HG03039 (cell line): ENCODE results near the gene NRXN2.
A peak's percentile ranks its signal among the peaks of the same experiment; 100 is the strongest.

Experiments used
- ATAC-seq: cut with Tn5 transposase; IDR thresholded peaks from one replicate; pipeline ENCODE4 v1.9.1; 2021; ENCODE audit warnings: mild to moderate bottlenecking, moderate library complexity; ENCODE audit not compliant: unreplicated experiment

Gene NRXN2

DNA sequence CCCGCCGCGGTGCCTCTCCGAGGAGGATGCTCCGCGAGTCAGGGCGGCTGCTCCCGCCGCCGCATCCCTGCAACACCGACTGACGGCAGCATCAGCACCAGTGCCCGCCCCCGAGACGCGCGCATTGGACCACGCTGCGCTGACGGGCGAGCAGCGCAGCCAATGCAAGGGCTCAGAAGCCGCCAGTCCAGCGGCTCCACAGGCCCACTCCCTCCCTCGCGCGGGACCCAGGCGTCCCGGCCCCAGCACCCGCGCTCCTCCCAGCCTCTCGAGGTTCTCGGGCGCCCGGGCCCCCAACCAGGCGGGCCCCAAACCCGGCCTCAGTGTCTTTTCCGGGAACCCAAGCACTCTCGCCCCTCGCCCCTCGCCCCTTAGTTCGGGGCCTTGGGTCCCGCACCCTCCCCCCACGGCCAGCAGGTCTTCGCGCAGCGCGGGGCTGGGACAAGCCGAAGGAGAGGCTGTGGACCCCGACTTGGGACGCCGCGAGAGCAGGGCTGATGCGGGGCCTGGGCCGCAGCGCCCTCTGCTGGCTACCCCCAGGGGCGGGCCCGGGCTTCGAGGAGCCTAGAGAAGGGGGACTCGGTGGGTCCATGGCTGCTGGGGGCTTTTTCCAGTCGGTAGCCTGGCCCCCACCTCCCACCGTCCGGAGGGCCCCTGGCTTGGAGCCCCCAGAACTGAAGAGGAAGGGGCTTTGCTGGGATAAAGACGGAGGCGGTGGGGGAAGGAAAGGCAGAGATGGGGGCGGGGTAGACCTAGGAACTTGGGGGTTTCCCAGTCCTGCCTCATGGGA, at the start of gene NRXN2:
TSS of gene NRXN2 (minus strand) at position 81 of the 790 bp plus-strand sequence. CDS start 9,498 bp downstream, outside the sequence.
- peak; percentile 54 for ATAC-seq

DNA sequence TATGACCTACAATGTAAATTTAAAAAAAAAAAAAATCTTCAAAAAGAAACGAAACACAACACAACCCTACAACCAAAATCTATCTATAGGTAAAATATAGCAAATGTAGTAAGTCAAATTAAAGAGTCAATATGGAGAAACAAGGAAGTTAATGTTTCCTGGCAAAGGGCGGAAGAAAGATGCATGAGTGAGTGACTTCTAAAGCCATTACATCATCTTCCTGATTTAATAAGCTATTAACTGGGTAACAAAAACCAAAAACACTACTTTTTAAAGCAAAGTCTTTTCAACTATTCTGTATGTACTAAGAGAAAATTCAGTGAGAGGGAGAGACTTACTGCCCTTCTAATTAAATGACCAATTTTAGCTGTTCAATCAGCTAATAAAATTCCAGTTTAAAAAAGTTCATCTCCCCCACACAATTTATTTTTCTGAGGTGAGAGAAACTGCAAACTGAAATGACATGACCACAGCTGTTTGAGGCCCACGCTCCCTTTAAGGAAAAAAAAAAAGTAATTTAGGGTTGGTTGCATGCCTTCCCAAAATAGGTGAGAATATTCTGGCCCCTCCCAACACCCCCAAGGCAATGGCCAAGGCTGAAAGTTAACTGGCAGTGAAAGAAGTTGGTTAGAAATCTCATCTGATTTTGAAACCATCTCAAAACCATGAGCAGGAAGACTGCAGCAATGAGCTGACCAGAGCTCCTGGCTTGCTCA, 49.5 kb upstream of the NRXN2 start:
- ATAC-seq, result no peak

- ATAC-seq, result no peak
These were observed 48.9 kb upstream of the NRXN2 start for GRCh38 chr11:64771861-64772260.

DNA sequence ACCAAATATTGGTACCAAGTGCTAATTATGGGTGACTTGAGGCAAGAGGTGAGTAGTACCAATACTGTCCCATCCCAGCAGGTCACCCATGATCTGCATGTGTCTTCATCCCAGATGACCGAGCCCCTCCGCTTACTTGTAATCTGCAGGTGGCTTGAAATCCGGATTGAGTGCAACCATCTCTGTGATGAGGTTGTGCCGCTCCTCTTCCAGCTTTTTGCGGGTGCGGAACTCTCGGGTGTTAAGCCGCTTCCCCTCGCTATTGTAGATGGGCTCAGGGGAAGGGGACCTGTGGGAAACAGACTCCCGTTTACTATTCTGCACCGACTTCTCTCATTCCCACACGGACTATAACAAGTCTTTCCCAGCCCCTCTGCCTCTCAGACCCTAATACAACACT, 47.1 kb upstream of the NRXN2 start:
- ATAC-seq, result no peak

DNA sequence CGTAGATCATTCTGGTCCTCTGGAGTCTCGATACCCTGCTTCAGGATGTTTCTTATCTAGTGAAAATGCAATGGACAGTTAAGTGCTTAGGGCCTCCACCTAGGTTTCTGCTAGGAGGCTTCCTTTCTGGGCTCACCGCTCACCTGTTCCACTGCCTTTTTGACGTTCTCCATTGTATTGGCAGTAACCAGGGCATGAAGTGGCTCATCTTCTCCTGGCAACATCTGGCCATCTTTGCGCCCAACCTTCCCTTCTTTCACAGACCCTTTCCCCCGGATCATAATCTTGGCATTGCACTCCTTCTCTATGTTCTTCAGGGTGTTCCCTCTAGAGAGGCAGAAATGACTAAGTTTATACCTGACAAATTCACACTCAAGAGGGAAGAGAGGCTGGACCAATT, 46.3 kb upstream of the NRXN2 start:
- ATAC-seq, result no peak

DNA sequence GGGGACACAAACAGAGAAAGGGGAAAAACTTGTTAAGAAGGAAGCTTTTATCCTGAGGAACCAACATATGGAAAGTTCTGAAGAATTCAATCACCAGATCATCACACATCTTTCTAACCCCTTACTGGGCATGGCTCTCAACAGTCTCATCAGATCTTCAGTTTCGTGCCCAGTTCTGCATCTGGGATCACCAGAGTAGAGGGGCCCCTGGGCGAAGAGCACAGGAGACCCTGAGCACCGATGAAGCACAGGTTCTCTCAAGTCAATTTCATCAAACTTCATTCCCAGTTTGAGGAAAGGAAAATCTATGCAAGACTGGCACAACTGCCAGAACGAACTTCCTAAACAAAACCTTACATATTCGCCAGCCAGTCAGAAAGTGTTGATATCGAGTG, 45.3 kb upstream of the NRXN2 start:
- no peak for ATAC-seq

GRCh38 chr11:64767344-64768299, 44.6 kb upstream of the NRXN2 start:
- ATAC-seq, result no peak

DNA sequence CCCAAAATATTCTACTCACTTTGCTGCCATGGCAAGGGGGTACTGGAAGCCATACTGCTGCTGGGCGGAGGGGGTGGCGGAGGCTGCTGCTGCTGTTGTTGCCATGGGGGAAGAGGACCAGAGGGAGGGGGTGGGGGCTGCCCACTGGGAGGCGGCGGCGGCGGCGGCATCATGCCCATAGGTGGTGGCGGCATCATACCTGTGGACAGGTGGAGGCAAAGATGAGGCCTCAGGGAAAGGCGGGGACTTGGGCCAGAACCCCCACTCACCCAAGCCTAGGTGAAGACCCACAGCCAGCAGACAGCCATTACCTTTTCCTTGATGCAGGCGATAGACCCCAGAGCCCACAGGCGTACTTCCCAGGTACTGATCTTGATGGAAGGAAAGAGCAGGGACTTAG, 43.9 kb upstream of the NRXN2 start:
- ATAC-seq, result no peak

DNA sequence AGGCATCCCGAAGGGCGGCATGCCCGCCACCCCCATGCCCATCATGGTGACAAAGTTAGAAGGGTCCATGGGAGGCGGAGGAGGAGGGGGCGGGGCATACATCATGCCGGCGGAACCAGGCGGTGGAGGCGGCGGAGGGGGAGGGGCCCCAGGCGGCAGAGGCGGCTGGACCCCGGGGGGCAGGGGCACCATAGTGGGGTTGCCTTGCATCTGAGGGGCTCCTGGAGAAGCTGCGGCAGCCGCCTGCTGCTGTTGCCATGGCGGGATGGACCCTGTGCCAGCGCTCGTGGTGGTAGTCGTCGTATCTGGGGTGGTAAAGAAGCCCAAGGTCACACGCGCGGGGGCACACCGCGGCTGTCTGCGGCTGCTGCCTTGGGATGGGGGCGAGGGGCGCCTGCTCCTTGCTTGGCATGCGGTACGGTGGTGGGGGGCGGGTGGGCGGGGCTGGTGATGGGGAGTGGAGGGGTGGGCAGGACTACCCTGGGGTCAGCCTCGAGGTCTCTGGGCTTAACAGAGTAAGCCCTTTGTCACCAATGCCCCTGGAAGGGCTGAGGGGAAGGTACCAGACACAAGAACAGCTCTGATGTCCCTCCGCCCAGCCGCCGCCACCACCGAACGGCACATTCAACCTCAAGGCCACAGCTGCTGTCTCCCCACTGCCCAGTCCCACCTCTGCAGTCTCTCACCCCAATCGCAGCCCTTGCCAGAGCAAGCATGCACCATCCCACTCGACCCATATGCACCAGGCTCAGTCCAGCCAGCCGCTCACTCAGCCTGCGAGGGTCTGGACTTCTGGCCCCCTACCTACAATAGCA, 43.1 kb upstream of the NRXN2 start:
- ATAC-seq, result no peak

DNA sequence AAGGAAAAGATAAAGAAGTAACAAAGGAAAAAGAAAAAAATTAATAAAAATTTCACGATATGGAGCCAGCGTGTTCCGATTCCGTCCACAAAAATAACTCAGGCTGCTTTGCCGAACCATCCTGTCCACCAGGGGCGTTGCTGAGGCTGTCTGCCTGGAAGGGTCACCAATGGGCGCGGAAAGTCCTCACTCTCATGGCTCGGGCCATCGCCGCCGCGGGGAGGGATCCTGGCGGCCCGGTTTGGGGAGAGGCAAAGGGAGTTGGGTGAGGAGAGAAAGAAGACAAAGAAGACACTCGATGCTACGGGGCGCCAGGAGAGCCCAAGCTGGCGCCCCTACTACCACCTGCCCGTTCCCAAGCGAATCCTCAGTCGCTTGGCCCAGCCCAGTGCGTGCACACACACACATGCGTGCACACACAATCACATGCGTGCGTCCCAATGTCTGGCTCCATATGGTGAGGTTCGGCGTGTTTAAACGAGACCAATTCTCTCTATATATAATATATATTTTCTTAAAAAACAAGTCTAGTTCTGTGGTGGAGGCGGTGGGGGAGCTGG, 42.4 kb upstream of the NRXN2 start:
- ATAC-seq, result no peak

DNA sequence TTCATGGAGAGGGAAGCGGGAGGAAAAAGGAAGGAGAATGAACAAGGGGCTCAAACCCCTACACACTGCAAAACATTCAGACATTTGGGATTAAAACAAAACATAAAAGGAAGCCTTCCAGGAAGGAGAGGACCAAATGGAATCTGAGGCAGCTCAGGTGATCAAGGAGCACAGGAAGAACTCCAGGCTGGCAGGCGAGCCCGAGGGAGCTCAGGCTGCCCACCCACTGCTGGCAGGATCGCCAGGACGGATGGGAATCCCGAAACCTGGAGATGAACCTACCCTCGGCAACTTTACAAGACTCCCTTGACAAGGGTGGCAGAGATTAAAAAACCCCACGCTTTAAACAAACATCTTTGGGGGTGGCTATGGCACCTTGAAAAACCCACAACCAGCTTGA, 41.8 kb upstream of the NRXN2 start:
- no peak for ATAC-seq

DNA sequence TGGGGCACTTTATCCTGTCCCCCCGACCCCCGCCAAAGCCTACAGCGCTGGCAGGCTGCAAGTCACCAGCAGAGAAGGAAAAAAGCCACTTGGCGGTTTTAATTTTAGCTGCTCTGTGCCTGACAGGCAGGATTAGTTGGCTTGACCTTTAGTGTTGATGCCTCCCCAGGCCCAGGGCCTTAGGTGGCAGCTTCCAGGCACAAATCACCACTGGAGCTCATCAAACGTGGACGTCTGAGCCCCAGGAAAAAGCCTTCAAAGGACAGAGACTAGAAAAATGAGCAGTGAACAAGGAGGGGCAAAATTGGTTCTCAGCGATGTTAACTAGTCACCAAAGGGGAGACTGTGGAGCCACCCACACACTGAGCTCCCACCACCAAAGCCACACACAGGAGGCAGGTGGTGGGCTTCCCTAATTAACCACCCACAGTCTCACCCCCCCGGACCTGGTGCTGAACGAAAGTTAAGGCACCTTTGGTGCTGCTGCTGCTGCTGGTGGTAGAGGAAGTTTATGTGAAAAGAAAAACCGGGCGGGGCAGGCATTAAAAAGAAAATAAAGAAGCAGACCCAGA, 41.1 kb upstream of the NRXN2 start:
- no peak for ATAC-seq

DNA sequence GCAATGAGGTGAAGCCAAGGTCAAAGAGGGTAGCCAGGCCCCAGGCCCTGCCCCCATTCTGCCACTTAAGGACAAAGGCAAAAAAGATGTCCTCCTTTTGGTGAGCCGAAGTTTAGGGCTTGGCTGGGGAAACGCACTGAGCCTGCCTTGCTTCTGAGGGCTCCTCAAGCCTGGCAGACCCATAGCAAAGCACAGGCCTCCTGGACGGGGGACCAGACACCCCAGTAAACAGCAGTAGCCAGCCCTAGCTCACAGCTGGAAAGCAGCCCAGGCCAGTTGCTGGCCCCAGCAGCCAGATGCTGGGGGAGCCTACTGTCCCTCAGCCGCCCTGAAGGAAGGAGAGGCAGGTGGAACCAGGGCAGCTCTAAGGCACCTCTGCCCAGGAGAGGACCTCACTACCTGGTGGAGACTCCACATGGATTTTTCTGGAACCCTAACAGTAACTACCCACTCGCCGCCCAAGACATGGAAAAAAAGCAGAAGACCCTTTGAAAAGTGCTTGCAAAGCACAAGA, 40.6 kb upstream of the NRXN2 start:
- no peak for ATAC-seq

DNA sequence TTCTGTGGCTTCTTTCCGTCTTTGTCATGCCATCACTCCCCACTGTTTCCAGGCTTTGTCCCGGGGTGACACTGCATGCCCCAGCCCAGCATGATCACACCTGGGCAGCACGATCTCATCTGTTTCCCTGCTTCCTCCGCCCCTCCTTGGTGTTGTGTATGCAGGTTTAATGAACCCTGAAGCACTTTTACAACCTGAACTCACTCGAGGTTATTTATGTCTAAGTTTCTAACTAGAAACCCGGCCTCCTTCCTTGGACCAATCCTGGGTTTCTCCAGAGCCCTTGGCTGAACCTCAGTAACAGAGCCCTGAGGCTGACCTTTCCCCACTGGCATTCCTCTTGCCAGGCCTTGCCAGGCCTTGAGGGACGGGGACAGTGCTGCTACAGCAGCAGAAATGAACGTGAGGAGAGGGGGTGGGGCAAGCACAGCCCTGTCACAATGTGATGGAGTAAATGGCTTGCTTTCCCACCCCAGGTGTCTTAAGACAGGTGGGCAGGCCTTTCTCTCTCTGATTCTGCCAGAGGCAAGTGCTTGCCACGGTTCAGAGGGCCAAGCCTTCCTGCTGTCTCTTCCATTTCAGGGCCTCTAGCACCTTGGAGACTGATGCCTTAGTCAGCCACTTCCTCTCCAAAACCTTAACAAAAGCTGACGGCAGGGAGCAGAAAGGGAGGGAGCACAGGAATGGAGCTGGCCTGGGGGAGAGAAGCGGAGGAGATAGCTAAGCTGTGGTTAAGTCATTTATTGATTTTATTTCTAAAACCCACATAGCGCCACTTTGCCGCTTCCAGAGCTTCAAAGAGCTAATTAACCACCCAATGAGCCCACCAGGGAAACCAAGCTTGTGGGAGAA, 39.9 kb upstream of the NRXN2 start:
- ATAC-seq, result no peak

GRCh38 chr11:64762277-64762673, 39.3 kb upstream of the NRXN2 start:
- ATAC-seq, result no peak

DNA sequence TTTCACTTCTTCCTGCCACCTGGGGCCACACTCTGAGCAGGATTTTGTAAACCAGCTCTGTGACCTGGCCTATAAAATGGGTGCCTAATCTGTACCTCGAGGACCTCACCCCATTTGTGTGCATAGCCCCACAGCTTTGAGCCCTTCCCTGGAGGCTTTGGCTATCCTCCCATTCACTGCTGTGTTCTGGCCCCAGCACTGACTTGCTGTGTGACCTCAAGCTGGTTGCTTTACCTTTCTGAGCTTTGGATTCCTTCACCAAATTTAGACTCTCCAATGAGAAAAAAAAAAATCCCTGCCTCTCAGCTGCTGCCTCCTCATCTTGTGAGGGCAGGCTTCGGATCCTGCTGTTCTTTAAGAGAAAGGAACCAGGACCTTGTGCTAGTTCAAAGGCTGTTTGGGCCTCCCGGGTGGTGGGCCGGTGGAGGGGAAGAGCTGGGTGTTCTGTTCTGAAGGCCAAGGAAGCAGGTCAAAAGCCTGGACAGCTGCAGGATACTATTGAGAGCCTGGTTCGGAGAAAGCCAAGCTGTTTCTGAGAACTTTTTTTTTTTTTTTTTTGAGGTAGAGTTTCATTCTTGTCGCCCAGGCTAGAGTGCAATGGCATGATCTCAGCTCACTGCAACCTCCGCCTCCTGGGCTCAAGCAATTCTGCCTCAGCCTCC, 37.9 kb upstream of the NRXN2 start:
- ATAC-seq, result no peak

DNA sequence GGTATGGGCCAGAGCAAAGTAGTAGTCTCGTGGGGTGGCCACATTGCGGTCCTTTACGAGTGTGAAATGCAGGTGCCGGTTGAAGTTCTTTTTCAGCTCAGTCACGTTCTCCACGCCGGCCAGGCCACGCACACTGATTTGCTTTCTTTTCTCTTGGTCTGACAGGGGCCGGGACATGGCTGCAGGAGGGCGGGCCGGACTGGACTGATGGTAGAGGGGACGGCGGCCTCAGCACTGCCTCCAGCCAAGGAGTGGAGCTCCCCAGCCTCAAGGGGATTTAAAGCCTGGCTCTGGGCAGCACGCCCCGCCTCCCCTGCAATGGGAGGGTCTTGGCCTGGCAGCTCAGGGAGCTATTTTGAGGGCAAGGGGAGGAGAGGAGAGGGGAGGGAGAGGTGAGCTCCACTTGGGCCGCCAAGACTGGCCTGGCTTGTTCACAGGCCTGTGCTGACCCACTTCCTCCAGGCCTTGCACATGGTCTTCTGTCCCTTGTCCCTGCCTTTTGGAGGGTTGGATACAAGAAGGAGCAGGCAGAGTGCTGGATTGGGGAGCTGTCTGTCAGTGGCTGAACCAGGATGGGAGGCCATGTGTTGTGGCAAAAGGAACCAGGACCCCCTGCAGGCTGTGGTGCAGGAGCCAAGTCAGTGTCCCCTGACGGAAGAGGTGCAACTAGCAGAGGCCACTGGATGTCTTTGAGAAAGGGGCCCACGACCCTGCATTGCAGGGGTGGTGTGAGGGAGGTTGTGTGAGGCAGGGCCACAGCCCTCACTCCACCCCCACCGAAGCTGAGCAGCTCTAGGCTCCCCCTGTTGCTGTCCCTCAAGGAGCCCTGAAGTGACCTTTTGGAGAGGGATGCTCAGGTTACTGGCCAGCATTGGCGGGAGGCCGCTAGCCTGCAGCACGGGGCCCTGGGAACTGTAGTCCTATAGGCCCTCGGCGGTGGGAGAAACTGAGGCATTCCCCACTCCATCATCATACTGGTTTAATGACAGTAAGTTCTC, 37.0 kb upstream of the NRXN2 start, which contains the start of gene PYGM:
TSS of gene PYGM (minus strand) at position 253 of the 998 bp plus-strand sequence. CDS start at position 177, 76 bp downstream.
- ATAC-seq, result no peak
